HG03139 (cell line): ENCODE data around the gene CLDN16.

Experiments
- ATAC-seq: cut with Tn5 transposase; IDR thresholded peaks from one replicate; pipeline ENCODE4 v1.9.1; 2021; ENCODE audit not compliant: unreplicated experiment

The CLDN16 gene

DNA sequence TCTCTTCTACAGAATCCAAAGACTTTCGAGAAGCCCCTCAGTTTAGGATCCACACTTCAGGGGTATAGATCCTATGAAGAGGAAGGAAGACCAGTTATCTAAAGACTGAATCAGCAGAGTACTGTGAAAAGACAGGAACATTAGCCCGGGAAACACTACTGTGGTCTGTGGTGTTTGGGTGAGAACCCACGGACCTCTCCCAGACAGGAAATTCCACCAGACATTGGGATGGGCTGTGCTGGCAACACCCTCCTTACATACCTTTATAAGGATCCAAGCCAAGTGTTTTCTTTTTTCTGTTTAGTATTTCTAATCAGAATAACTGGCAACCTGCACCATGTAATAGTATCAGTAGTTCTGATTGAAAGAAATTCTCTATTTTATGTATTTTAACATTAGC is 47.7 kb downstream of the CLDN16 start:
- no peak for ATAC-seq

GRCh38 chr3:190436331-190436730 is 48.4 kb downstream of the CLDN16 start:
- ATAC-seq = no peak

DNA sequence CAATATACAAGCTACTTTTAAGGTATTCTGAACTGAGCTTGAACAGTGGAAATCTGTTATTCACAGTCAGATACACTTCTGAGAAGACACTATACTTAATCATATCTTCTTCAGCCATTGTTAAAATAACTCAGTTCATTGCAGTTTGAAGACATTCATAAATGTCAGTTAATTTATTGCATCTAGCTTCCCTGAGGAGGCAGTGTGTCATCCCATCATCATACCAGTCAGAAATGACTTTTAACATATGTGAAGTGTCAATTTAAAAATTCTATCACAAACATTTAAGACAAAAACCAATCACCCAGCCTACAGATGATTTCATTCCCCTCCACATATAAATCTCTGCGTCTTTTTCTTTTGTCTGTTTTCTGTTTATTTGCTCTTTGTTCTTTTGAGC is 54.3 kb downstream of the CLDN16 start:
- ATAC-seq = no peak

- ATAC-seq = no peak
These were observed 55.3 kb downstream of the CLDN16 start for GRCh38 chr3:190443257-190443656.

DNA sequence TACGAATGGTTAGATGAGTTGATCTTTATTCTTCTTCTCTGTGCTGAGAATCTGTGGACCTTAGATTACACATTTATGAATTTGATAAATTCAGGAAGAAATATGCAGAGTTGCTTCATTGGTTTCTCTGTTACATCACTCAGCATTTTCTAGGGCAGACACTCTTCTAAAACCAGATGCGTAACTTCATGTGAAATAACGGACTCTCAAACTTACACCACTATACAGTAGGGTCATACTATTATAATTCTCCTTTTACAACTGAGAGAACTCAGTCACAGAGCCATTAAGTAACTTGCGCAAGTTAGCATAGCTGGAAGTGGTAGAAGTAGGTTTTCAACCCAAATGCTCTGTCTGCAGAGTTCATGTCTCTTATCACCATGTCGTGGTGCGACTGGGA is 56.0 kb downstream of the CLDN16 start:
- ATAC-seq = no peak

DNA sequence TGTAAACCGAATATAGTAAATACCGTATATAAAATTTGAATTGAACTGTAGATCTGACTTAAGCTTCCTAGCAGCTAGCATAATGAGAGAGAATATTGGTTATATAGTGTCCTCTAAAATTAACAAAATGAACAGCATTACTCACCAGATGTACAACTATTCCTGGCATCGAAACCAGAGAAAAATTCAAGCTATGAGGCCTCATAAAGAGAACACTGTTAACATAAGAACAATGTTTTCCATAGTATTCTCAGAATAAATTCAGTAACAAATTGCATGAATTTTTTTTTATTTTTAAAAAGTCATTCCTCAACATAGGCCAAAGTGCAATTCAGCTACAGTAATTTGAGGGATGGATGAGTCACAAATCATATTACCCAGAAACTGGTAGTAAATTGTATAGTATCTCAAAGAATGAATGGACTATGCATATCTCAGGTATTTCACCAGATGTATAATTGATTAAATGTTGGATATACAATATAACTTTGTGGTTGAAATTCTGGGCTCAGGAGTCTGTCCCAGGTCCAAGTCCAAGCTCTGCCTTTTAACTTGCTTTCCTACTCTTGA is 56.7 kb downstream of the CLDN16 start:
- no peak for ATAC-seq

- ATAC-seq = no peak
These were observed 58.8 kb downstream of the CLDN16 start for GRCh38 chr3:190446573-190447279.

DNA sequence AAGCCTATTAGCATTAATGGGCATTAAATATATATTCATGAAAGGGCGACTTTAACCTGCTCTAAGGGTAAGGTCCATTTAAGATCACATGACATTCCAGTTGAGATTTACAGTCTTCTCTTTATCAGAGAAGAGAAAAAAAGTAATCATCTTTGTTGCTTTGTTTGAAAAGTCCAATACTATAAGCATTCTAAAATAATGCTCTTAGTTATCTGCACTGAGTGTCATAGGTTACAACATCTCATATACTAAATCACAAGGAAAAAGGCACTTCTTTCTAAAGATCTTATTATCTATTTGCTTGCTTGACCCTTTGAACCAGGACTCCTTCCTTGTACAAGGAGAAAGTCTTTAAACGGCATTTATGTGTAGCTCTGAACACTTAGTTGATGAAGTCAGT is 60.3 kb downstream of the CLDN16 start:
- ATAC-seq = no peak

GRCh38 chr3:190449801-190450200 is 61.8 kb downstream of the CLDN16 start, which contains the start of gene TMEM207:
TMEM207 (minus strand) TSS chr3:190449901; CDS start chr3:190449809, 92 bp downstream.
- no peak for ATAC-seq

DNA sequence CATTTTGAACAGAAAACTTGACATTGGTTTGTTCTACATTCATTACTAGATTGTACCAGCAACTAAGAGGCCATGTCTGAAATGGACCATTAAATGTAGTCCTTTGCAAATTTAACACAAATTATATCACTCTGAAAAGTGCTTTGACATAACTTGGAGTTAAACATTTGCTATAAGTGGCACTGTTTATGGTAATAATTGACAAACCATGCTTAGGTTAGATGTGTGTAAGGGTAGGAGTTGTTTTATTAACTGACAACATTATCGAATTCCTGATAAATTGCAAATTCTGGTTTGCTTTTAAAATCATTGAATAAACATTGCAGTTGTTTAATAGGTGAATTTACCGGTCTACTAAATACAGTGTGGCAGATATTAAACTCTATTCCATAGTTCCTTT is 67.9 kb downstream of the CLDN16 start:
- ATAC-seq = no peak

GRCh38 chr3:190456770-190457169 is 68.8 kb downstream of the CLDN16 start:
- ATAC-seq = no peak

DNA sequence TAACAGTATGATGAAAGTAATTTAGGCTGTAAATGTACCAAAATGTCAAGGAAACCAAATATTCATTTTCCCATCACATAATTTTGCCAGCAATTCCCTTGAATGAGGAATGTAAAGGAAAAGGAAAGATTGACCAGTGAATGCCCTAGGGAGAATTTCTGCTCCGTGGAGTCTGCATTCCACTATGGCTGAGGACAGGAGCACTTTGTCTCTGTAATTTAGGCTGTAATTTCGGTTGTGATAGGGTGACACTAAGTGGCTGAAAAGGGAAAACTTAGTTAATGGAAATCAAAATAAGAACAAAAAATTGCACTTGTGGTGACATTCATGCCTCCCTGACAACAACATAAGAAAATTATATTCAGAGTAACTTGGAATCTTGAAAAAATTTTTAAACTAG is 70.1 kb downstream of the CLDN16 start:
- no peak for ATAC-seq
